GM18499 (cell line): Measurements from ENCODE around the gene GRID1.

Experiments used
- ATAC-seq: cut with Tn5 transposase; IDR thresholded peaks from one replicate; pipeline ENCODE4 v1.9.1; 2021; ENCODE audit warnings: moderate number of reproducible peaks; ENCODE audit not compliant: insufficient read depth, unreplicated experiment

GRID1 gene

DNA sequence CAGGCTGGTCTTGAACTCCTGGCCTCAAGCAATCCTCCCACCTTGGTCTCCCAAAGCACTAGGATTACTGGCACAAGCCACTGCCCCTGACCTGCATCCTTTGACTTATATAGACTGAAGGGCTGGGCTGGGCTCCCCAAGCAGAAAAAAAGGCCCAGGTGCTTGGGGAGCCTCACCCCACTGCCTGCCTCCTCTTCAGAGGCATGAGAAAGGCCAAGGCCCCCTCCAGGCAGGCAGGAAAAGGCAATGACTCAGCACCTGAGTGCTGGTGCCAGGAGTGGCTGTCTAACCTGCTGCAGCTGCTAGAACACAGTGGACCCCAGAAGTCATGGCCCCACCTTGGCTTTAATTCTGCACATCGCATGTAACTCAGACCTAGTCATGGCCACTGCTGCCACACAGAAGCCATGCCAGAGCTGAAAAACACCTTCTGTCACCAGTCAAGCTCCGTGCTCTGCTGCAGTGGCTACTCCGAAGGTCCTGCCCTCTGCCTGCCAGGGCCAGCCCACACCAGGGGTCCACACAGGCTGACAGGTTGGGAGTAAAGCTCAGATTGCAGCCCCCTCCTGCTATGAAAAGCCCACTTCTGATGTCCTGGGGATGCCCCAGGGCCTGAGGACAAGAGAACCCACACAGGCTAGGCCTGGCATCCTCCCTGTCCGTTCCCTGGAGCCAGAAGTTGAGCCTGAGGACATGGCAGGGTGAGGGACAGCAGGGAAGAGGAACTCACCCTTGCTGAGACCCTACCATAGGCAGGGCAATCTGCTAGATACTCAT, 48.5 kb downstream of the GRID1 start:
- no peak for ATAC-seq

DNA sequence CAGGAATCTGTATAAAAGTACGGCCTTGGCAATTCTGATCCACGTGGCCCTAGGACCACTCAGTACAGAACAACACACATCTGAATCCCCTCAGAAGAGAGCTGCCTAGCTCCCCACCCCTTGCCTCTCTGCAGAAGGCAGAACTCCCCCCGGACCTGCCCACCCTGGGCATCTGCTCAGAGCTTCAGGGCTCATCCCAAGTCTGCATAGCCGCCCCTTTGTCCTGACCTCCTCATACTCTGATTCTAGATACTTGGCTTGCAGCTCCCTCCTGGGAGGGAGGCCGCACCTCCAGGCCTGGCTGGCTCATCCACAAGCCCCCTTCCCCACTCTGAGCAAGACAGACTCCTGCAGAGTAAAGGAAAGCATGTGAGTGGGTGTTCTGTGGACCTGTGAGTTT, 49.6 kb downstream of the GRID1 start:
- no peak for ATAC-seq

DNA sequence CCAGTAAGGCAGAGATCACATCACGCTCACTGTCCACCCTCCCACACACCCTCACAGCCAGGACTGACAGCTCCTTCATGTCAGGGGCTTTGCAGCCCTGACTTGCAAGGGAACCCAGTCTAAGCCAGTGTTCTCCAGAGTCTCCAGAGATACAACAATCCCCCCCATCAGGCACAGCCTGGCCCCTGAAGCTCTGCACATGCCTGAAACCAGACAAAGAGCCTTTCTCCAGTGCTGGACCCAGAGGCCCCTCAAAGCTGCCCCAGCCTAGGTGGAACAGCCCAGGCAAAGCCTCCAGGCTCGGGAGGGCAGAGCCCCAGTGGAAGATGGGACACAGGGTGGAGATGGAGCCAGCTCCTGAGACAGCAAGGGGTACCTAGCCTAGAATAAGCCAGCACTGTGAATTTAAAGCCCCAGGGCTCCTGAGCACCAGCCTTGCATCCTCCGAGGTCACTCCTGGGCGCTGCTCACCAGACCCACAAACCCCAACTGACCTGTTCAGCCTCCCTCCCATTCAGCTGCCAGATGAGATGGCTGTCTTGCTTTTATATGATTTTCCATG, 50.2 kb downstream of the GRID1 start:
- ATAC-seq, result no peak

DNA sequence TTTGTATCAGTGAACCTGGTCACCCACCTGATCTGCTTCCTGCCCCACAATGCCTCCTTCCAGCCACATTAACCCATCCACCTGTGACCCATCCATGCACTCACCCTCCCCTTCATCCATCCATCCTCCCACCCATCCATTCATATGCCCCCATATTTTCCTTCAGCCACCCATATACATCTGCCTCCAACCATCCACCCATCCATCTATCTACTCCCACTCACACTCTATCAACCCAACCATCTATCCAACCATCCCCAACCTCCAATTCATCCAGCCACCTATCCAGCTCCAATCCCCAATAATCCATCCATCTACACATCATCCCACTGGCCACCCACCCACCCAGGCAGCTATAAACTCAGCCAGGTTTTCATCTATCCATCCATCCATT, 51.0 kb downstream of the GRID1 start:
- no peak for ATAC-seq

- ATAC-seq, result no peak
These were observed 51.7 kb downstream of the GRID1 start for GRCh38 chr10:86314616-86315548.

GRCh38 chr10:86313621-86314041, 53.0 kb downstream of the GRID1 start:
- ATAC-seq, result no peak

DNA sequence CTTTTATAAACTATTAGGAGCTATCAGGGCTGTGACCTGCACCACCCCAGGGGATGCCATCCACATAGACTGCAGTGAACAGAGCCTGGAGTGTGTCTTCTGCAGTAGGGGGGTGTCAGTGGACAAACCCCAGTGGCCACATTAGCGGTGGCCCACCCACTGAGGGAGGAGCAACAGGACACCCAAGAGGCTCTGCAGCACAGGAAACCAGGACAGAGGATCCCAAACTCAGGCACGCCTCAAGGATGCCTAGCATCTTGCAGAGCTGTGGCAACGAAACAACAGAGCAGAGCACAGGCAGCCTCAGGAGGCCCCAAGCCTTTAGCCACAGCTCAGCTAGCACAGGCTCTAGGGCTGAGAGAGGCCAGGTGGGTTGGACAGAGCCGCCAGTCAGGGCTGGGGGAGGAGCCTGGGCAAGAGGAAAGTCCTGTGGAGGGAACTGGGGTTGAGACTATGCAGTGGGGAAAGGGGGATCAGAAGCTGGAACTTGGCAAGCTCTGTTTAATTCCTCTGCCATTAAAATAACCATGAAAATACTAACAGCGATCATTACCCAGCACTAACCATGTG, 53.8 kb downstream of the GRID1 start:
- no peak for ATAC-seq

- no peak for ATAC-seq
These were observed 54.7 kb downstream of the GRID1 start for GRCh38 chr10:86311906-86312305.

DNA sequence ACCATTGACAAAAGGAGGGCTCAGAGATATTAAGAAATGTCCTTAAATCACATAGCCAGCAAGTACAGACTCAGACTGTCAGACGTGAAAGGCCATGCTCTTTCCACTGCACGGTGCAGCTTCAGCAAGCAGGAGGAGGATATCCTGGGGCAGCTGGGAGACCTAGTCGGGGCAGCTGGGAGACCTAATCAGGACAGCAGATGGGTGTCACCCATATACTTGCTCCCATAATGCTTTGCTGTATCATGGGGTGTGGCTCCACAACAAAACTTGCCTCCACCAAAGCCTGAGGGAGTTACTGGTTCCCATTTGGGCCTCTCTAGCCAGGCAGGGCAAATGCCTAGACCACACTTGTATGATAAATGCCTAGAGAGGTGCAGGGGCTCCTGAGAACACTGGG, 55.4 kb downstream of the GRID1 start:
- no peak for ATAC-seq

- no peak for ATAC-seq
These were observed 55.9 kb downstream of the GRID1 start for GRCh38 chr10:86310702-86311101.

- ATAC-seq, result no peak
These were observed 56.3 kb downstream of the GRID1 start for GRCh38 chr10:86310291-86310690.

GRCh38 chr10:86308056-86308455, 58.5 kb downstream of the GRID1 start:
- ATAC-seq, result no peak

DNA sequence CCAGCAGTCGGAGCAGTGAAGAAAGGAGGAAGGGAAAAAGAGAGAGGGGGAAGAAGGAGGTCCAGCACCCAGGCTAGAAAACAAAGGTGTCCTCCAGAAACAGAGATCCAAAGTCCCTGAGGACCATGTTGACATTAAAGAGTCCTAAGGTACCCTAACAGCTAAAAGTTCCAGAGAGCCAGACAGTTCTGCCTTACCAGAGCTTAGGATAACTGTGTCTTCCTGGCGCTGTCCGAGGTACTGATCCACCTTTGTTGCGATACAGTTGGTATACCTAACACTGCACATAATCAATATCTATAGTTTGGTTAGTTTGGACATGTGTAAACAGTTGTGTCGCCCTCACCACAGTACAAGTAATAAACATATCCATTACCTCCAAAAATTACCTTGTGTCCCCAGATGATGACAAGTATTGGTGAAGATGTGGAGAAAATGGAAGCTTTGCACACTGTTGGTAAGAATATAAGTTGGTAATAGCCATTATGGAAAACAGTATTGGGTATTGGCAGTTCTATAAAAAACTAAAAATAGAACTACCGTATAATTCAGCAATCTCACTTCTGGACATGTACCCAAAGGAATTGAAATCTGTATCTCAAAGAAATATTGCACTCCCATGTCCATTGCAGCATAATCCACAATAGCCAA, 59.8 kb downstream of the GRID1 start:
- no peak for ATAC-seq

DNA sequence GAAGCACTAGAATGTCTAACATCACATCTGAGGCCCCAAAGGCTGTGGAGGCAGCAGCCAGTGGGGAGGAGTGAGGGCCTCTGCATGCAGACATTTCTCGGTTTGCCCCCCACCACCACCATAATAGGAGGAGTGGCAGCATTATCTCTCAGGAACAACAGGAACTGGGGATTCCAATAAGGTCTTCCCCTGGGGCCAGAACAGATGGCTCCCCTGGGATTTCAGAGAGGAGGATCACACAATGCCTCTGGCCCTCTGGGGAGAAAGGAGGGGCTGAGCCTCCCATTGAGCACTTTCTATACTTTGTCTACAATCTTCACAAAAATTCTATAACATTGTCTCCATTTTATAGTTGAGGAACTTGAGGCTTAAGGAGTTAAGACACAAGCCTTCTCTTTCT, 61.1 kb downstream of the GRID1 start:
- no peak for ATAC-seq

GRCh38 chr10:86304436-86304835, 62.2 kb downstream of the GRID1 start:
- no peak for ATAC-seq

DNA sequence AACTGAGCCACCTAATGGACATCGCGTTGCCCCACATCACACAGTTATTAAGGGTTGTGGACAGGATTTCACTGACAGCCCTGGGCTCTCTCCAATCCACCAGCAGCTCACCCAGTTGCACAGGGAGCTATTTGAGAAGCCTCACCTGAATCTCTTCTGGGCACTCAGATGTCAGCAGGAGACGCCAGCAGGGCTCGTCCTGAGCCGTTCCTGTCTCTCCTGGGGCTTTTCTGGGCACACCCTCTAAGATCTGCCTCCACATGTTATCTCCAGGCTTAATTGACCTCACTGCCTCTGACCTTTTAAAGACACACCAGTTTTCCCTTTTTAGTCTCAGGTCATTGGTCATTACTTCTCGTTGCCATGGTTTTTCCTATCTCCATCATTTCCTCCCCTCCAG, 63.0 kb downstream of the GRID1 start:
- ATAC-seq, result no peak

- no peak for ATAC-seq
These were observed 64.6 kb downstream of the GRID1 start for GRCh38 chr10:86301971-86302370.

DNA sequence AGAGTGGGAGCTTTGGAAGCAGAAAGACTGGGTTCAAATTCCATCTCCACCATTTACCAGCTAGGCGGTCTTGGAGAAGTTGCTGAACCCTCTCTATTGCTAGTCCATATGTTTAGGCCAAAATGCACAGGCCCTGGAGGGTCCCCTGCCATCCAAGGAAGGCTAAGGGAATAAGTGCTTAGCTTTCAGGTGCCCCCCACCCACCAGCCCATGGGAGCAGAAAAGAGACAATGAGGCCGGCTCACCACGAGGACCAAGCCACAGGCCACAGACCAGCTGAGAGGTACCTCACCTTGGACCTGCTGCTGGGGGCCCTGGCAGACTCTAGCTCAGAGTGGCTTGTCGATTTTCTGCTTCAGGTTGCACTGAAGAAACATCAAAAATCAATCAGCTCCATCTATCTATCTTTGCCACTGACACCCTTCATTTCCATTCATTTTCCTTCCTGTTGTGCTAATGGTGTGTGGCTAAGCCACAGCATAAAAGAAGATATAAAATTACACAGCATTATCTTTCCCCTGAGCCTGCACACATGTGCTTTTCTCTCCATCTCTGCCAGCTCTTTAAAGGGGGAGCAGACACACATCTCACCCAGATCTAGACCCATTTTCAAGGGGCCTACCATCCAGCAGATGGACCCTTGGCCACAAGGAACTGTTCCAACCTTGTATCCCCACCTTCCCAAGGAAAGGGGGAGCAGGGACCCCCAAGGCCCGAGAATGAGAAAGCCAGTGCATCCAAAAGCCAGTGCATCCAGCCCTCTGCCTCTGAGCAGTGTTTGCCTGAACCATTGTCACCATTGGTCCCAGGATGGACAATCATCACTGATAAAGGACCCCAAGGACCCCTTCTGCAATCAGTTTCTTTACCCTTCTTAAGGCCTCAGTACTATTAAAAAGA, 65.4 kb downstream of the GRID1 start:
- no peak for ATAC-seq

DNA sequence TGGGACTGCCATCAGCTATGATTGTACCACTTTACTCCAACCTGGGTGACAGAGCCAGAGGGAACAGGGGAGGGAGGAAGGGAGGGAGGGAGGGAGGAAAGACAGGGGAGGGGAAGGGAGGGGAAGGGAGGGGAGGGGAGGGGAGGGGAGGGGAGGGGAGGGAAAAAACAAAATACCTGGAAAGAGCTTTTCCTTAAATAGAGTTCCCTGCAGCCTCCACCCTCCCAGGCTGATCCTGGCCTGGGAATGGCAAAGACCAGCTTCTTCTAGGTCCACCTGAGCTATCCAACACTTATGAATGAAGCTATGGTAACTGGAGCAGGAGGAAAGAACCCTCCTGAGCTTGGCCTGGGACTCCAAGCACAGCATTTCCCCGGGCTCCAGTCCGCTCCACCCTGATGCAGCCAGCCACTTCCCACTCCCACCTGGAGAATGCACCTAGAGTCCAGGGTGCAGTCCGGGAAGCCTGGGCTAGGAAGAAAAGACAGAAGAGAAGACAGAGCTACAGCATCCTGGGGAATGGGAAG, 66.1 kb downstream of the GRID1 start:
- ATAC-seq, result no peak
